Activated CD4-positive, alpha-beta T cell treated with anti-CD3 and anti-CD28 coated beads, Interleukin-2, amount 50 U/mL, for 24 hours (primary cell): ENCODE data around the gene SLC6A7.
"Not testable (repeated sequence)": the region's sequence is repeated elsewhere in the genome, so short reads cannot be mapped to it uniquely, and the experiment has no call there.

Experiments used
- DNase-seq, 2 donors: peaks; one replicate each; pipeline ENCODE4 v3.0.0-alpha.2; 2020; ENCODE audit warnings: low read depth in 1 of 2, low spot score in 1 of 2

SLC6A7 gene

DNA sequence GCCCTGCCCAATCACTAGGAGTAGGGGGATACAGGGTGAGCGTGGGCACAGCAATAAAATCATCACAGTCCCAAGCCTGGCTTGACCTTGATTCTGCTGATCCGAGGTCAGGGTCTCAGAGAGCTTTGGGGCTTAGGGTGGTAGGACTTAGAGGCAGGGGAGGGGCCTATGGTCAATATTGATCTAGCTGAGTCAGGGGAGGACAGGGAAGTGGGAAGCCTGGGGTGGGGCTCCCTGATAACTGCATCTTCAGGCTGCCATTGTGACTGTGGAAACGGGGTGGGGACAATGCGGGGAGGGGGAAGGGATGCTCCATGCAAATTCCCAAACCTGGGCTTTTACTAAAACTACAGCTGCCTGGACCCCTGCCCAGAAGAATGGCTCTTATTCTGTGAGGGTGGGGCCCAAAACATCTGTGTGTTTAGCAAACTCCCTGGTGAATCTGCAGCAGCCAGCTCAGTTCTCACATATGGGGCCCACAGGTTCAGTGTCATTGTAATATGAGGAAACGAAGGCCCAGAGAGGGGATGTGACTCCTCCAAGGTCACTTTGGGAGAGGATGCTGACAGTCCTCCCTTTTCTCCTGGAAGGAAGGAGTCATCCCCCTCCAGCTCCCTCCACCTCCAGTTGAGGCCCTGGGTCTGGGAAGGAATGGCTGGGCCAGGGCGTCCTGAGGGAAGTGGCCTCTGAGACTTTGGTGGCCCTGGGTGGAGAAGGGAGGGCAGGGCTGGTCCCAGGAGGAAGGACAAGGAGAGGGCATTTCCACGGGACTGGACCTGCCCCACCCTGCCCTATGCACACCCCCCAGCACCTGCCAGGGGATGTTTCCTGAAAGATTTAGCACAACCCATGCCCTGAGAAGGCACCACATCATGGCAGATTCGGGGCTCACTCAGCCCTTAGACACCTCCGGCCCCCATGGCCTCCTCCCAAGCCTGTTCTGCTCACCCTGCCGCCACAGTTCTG is 26.4 kb downstream of the SLC6A7 start:
- DNase-seq = no peak

DNA sequence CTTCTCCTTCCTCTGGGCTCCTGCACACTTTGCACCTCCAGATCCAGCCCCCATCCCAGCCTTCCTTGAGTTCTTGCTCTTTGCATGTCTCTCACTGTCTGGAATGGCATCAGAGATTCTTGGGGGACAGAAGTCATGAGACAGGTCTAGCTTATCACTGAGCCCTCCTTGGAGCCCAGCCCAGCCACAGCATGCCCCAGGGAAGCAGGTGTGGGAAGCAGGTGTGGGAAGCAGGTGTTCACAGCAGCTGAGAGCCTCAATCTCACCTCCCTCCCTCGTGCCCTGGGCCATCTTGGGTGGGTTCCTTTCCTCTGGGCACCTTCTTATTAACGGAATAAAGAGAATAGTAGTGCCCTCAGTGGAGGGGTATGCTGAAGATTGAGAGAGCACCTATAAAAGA is 27.2 kb downstream of the SLC6A7 start:
- DNase-seq = no peak

DNA sequence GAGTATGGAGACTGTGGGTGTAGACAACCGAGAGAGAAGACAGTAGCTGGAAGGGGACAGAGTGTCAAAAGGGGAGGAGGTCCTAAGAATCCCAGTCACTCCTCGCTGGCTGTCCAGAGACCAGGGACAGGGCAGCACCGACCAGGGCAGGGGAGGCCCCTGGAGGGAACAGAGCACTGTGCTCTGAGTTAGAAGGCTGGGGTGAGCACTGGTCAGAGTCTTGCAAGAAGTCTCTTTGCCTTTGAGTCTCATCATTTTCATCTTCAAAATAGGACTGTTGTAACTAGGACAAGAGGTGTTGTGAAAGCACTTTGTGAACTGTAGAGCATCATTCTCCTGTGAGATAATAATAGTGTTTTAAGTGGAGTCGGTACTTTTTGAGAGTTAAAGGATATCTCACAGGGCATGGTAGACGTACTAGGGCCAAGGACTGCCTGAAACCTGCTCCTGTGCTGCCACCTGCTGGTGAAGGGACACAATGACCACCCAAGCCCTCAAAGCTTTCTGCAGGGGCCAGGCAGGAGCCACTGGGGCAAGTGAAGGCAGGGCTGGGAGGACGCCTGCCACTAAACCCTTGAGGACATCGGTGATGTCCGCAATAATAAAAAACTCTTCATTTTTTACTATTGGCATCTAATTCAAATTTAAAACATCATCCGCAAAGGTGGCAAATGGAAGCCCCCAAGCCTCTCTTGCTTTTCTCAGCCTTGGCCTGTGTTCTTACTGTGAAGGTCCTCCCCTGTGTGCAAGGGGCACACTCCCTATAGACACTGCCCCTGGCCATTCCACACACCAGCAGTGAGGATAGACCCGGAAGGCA is 28.2 kb downstream of the SLC6A7 start:
- peak; percentile 68 to 70 for DNase-seq

DNA sequence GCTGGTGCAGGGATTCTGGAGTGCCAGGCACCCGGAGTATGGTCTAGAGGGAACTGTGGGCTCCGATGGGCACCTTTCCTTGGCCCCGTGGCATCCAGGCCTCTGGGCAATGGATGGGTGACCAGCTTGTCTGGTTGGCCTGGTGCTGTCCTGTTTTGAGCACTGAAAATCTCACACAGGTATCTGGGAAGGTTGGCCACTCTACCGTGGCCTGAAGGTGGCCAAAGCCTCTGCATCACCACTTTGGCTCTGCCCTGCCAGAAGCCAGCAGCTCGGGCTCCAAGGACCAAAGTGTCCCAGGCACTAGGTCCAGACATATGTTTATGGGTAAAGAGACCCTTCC is 28.8 kb downstream of the SLC6A7 start:
- no peak for DNase-seq

DNA sequence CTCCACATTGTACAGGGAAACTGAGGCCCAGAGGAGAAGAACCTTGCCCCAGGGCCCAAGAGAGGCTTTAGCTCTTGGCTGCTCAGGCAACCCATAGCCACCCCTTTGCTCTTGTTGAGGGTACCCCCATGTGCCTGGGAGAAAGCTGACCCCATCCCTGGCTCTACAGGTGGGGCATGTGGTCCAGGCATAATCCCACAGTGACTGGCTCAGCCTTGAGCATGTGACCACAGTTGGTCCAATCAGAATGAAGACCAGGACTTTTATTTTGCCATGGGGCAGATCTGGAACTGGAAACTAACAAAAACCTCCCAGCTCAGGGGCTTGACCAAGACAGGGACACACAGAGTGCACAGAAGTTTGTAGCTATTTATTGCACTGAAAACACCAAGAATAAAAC is 29.3 kb downstream of the SLC6A7 start:
- DNase-seq = no peak

DNA sequence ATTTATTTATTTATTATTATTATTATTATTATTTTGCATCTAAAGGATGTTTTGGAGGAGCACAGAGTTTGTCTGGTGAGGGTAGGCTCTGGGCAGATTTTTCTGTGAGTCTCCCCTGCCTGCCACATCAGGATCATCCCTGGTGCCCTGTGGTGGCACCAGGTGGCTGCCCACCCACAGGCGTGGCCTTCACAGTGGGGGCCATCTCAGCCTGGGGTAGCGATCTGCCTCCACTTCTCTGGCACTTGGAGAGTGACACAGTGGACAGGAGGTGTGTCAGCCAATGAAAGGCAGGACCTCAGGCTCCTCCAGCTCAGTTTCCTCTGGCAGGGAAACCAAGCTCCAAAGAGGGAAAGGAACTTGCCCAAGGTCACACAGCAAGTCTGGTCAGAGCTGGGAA is 30.0 kb downstream of the SLC6A7 start:
- DNase-seq = no peak

DNA sequence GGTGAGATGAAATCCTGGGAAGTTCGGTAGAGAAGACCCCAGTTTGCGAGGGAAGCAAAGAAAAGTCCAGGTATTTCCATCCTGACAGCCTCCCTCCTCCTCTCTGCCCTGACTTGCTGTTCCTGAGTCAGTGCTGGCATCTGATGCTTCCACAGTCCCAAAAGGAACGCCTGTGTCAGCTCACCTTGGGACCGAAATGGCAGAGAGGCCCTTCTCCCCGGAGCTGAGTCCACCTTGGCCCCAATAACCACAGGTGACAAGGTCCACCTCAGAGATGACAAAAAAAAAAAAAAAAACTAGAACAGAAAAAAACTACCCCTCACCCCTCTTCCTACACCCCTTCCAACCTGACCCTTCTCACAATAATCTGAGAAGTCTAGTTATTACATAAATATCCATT is 31.6 kb downstream of the SLC6A7 start:
- no peak for DNase-seq

DNA sequence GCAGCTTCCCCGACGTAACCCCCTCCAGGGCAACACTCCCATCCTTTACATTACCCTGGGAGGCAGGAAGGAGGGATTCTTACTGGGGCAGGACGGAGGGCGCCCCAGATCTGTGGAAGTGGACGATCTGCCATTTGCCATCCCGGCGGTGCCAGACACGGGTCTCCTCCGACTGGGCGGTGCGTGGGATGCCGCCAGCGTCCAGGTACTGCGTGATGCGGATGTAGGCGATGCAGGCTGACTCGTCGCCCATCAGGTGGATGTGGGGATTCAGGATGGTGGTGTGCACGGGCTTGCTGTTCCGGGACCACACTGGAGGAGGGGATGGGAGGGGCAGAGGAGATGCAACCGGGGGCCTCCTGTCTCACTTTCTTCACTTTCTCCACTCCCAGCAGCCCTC is 33.0 kb downstream of the SLC6A7 start:
- no peak for DNase-seq

DNA sequence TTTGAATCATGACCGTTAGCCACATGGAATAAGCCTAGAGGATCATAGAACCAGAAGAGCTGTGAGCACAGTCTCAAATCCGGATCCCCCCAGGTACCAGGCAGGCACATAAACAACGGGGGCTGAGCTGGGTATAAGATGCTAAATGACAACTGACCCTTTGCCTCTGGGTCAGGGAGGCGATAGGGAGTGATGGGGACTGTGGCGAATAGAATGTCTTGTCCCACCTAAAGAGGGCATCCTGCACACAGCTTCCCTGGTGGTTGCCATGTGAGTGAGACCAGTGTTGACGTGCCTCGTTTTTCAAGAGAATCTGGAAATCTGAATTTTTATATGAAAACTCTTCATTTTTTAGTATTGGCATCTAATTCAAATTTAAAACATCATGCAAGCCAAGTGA is 33.6 kb downstream of the SLC6A7 start:
- no peak for DNase-seq

DNA sequence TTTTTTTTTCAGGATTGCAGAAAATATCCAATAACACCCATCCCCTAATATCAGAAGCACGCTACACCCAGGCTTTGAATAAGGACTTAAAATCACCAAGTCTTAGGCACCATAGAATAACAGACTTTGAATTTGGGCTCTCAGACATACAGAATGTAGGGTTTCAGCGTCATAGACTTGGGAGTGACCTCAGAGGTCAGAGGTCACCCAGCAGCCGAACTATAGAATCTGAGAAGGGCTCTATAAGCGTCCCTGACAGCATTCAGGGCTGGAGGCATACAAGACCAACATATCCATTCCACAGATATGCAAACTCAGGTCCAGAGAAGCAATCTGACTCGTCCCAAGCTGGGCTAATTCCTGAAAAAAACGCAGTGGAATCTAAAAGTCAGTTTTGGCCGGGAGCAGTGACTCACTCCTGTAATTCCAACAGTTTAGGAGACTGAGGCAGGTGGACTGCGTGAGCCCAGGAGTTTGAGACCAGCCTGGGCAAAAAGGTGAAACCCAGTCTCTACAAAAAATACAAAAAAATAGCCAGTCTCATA is 34.7 kb downstream of the SLC6A7 start:
- DNase-seq = no peak

DNA sequence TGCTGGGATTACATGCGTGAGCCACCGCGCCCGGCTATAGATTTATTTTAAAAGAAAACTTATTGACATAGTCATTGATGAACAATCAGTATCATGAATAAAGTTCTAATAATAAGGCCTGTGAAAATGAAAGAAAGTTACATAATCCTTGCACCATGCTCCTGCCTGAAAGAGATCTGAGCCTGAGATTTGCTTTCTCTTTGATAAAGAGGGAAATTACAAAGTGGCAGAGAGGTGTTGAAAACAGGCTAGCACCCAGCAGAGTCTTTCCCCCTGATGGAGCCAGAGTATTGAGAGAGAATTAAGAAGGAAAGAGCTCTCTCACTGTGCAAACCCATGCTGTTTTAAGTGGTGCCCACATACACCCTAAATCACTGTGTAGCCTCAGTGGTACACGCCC is 37.2 kb downstream of the SLC6A7 start:
- no peak for DNase-seq

DNA sequence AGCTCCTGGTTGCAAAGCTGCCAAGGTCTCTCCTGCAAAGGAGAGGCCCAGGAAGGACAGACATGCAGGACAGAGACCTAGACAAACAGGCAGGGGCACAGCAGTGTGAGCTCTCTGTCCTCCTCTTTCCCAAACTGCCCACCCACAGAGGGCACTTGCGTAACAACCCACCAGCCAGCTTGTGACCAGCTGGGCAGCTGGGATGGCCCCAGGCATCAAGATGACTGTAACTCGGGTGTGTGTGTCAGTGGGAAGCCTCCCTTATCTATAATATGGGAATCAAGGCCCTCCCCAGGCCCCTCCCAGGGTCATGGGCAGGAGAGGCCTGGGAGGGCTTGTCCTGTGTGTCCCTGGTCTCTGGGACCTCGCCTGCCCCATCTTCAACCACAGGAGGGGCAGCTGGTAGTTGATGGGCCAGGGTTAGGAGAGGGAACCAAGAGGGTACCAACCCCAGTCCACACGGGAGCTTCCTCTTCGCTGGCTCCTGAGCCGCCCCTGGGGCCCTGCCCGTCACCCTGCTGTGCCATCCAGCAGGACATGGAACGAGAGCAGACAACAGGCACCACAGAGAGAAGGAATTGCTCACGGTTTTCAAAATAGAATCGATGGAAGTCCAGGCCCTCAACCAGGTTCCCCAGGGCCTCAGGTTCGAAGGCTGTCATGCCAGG is 37.9 kb downstream of the SLC6A7 start:
- DNase-seq = no peak

DNA sequence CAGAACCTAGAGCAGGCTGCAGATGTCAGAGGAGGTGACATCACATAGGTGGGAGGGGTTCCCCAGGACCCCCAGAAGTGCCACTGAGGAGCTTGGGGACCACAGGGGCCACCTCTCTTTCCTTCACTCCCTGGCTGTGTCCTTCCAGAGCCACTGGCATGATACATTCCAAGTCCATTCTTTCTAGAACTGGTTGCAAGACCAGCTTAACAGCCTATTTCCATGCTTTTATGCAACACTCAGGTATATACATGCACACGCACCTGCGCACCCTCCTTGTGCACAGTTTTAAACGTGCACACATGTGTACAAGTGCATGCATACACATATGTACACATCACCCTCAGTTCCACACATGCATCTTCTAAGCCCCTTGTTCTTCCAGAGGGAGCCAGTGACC is 39.7 kb downstream of the SLC6A7 start:
- DNase-seq = no peak

DNA sequence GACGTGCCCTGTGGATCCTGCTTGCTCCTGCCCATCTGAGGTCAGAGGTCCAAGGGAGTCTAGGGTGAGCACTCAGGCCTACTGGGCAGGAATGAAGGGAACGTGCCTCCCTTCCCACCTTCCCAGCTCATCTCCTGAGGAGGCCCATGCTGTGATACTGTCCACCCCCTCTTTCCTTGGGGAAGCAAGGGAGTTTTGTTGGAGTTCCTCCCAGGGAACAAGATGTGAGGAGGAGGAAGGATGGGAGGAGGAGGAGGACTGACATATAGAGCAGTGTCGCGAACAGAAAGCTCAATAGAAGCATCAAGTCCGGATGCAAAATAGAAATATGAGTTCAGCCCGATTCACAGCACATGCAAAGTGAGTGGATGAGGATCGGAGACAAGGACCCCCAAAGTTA is 41.0 kb downstream of the SLC6A7 start:
- no peak for DNase-seq

DNA sequence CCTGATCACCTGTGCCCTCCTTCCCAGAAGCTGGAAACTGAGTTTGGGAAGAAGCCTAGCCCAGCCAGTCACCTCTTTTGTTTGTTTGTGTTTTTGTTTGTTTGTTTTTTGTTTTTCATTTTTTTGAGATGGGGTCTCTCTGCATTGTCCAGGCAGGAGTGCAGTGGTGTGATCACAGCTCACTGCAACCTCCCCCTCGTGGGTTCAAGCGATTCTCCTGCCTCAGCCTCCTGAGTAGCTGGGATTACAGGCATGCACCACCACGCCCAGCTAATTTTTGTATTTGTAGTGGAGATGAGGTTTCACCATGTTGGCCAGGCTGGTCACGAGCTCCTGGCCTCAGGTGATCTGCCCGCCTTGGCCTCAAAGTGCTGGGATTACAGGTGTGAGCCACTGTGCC is 43.8 kb downstream of the SLC6A7 start:
- not testable (repeated sequence) for DNase-seq

DNA sequence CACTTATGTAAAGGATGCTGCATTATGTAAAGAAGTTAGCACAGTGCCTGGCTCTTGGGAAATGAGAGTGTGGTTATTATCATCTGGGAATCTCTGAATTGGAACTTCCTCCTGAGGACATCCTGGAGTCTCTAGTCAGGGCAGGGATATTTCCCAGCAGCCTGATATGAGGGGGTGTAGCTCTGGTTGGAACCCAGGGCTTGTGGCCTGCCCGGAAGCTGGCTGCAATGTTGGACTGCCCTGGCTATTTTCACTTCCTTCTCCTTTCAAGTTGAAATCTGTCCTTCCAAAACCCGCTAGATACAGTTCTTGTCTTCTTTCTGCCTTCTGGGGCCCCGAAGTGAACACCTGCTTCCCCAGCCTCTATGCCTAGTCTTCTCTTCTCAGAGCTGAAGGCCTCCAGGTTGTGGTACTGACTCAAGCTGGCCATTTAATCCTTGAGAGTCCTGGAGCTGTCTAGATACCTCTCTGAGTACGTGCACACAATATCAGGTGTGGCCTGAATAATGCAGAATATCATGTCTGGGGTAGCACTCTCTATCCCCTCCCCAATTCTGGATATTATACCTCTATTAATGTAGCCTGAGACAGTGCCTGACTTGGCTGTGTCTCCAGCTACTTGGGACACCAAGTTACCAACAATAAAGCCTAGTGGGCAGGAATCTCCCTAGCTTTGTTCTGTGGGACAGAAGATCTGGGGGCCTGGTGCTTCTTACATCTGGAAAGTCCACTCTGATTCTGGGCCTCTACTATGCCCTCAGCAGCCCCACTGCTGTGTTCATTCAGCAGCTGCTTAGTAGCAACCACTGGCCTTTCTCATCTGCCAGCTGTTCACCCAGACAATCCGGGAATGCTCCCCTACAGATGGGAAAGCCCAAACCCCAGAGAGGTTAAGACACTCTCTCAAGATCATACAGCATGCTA is 45.0 kb downstream of the SLC6A7 start:
- no peak for DNase-seq

DNA sequence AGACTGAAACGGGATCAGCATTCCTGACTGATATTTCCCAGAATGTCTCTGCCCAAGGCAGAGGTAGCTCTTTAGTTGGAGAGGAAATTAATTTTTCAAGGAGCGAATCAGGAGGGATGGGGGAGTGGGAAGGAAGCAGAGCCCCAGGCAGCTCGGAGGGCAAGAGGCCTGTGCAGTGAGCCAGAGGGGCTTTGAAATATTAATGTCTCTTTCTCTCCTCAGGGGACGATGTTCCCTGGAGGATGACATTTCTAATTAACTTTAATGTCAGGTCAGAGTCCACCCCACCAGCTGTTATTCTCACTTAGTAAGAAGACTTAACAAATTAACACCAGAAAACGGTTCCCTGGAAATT is 45.6 kb downstream of the SLC6A7 start:
- DNase-seq = no peak

DNA sequence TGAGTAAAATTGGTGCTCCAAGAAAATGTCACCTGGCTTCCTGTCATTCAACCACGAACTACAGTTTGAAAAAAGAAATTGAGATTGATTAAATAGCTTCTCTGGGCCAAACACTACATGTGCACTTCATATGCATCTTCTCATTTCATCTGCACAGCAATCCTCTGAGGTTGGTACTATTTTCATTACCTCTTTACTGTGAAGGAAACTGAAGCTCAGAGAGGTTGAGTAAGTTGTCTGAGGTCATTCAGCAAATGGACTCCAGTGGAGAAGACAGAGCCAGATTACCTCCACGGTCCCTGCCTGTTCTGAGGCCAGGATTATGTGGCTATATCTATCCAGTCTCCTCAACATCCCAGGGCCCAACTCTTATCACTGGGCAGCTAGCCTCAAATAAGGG is 46.5 kb downstream of the SLC6A7 start:
- no peak for DNase-seq

DNA sequence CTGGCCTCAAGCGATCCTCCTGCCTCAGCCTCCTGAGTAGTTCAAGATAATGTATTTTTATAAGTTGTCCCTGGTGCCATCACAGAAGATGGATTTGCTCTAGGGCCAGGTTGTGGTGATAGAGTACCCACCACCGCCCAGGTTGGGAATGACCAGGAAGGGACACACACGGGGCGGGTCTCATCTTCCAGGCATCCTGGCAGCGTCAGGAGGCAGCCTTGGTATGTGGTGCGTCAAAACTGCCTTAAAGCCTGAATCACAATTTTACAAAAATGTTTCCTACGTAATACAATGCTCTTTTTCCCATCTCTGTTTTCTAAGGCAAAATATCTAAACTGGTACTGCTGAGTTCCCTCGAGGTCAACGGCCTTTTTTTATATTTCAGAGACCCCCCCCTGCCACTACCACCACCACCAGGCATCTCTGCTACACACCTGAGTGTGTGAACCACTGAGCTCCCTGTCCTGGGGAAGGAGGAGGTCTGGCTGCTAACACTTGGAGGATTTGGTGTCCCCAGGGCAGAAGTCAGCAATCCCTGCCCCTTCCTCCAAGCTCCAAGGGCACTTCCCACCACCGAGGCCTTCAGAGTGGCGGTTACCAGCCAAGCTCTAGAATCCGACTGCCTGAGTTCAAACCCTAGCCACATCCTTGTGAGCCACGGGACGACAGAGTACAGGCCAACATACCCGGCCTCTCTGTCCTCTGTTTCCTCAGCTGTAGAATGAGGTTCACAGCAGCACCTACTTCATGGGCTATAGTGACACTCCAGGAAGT is 47.3 kb downstream of the SLC6A7 start:
- DNase-seq = no peak

DNA sequence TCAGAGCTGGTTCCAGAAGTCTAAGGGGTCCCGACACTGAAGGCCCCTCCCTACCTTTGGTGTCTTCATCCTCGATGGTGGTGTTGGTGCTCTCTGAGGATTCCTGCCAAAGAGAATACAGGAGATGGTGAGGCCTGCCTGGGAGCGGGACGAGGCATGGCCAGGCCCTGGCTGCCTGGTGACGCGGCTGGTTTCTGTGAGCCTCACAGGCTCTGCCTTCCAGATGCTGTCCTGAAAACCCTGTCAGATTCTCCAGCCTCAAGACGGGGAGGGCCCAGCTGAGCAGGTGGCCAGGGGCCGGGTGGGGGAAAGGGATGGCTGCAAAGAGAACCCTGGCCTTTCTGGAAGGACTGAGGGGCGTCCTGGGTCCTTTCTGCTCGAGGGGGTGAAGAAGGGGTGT is 48.8 kb downstream of the SLC6A7 start:
- DNase-seq = no peak
